NK-92 (cell line): ENCODE results near the gene OPN1SW.

Experiments
- DNase-seq: peaks from one replicate; lab custom pipeline; 2025; ENCODE audit not compliant: unreplicated experiment; lab: John Stamatoyannopoulos, UW

Gene OPN1SW, protein sequence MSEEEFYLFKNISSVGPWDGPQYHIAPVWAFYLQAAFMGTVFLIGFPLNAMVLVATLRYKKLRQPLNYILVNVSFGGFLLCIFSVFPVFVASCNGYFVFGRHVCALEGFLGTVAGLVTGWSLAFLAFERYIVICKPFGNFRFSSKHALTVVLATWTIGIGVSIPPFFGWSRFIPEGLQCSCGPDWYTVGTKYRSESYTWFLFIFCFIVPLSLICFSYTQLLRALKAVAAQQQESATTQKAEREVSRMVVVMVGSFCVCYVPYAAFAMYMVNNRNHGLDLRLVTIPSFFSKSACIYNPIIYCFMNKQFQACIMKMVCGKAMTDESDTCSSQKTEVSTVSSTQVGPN

DNA sequence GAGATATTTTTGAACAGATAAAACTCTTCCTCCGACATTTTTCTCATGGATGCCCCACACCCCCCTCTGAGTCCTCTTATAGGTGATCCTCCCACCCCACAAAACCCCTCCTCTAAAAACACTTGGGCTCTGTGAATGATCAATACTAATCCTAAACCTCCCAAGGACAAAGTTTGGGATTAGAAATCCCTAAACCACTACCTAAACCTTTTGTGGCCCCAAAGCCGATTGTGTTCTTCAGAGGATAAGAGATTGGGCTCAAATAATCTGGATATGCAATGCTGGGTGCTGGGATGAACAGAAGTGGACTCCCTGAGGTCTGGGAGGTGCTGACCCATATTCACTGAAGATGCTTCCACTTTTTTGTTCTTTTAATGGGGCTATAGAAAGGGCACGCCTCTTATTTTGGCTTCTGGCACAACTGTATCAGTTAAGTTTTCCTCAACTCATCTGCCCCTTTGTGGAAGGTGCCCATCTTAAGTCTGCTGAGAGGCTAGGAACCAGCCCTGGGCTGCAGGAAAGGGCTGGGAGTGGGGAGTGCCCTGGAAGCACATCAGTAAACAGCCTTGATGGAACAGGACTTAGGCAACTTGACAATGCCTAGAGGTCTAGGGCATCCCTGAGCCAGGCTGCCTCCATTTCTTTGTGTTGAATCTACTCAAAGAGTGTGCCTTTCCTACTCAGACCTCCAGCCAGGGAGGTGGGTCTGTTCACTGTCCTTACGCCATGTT is at the start of gene OPN1SW:
OPN1SW (minus strand) TSS at position 51 of the 731 bp plus-strand sequence; CDS start at position 38, 13 bp downstream.
- no peak for DNase-seq

DNA sequence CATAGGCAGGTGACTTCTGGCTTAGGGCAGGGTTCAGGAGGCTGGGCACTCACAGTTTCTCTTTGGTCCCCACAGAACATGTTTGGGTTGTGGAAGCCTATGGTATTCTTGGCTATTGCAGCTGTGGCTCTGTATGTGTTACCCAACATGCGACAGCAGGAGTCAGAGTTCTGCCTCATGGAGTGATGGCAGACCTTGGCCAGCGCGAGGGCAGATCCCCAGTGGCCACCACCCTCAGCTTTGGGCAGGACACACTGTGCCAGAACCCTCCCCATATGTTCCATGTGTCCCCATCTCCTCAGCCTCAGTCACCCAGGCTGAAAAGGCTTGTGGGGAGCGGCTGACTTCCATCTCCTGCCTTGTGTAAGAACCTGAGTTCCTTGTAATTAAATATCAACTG is 46.1 kb upstream of the OPN1SW start:
- DNase-seq = no peak

DNA sequence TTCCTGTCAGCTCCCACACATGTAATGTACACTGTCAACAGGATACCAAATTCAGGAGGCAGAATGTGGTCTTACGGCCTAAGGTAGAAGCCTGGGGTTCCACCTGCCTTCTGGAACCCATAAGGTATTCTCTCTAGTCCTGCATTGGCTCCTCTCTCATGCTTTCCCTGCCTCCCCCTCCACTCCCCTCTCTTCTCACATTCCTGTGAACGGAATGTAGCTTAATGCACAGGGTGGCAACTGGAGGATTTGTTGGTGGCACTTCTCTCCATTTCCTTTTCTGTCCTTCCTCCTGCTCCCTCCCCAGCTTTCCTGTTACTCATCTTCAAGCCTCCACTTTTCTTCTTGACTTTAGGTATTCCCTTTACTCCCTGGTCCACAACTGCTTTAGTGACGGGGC is 43.1 kb upstream of the OPN1SW start:
- DNase-seq = no peak

DNA sequence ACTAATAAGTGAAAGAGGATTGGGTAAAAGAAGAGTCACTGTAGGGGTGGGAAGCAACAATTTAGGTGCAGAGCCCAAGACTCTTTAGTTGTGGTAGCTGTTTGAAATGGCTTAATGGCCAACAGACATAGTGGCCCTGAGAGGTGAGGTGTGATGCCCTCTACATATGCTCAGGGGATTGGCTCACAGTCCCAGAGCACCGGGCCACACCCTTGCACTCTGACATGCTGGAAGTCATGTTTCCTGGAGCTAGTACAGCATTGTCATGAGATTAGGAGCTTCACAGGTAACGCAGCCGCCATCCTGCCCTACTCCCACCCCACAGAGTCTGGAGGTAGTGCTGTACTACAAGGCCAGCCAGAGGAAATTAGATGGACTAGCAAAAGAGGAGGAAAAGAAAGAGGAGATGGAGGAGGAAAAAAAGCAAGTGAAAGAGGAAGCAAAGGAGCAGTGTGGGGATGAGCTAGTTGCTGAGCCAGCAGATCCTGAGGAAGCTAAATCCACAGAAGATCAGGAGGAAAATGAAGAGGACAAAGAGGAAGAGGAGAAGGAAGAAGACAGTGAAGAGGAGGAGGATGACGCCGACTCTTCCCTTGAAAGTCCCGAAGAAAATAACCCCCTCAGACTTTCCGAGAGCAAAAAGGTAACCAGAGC is 39.8 kb upstream of the OPN1SW start:
- DNase-seq = no peak

DNA sequence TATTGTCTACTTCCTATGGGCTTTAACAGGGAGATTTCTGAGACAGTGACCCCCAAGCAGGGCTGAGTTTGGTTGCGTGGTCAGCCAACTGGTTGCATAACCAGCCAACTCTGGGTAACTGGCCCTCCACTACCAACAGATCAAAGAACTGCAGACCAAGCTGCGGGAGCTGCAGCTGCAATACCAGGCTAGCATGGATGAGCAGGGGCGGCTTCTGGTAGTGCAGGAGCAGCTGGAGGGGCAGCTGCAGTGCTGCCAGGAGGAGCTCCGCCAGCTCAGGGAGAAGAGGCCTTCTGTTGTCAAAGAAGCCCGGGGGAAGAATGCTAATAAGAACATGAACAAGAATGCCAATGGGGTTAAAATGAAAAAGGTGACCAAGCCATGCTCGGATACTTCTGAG is 38.9 kb upstream of the OPN1SW start:
- DNase-seq = no peak

DNA sequence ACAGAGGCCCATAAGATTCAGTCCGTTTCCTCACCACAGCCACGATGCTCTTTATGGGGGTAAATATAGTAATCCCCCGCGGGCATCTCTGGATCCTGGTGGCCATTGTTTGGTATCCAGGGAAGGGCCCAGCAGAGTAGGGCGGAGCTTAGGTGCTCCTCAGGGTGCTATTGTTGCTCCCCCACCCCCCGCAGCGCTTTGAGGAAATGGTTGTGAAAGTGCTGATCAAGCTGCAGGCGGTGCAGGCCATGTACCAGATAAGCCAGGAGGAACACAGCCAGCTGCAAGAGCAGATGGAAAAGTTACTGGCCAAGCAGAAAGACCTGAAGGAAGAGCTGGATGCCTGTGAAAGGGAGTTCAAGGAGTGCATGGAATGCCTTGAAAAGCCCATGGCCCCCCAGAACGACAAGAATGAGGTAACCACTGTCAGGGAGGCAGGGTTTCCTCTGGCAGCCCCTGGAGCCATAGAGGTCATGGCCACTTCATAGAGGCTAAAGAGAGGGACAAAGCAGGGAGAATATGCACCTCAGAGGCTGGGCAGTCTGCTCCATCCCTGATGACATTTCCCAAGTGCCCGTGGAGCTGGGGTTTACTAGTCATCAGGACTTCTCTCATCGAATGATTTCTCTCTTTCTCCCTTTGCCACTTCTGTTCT is 37.0 kb upstream of the OPN1SW start:
- no peak for DNase-seq

DNA sequence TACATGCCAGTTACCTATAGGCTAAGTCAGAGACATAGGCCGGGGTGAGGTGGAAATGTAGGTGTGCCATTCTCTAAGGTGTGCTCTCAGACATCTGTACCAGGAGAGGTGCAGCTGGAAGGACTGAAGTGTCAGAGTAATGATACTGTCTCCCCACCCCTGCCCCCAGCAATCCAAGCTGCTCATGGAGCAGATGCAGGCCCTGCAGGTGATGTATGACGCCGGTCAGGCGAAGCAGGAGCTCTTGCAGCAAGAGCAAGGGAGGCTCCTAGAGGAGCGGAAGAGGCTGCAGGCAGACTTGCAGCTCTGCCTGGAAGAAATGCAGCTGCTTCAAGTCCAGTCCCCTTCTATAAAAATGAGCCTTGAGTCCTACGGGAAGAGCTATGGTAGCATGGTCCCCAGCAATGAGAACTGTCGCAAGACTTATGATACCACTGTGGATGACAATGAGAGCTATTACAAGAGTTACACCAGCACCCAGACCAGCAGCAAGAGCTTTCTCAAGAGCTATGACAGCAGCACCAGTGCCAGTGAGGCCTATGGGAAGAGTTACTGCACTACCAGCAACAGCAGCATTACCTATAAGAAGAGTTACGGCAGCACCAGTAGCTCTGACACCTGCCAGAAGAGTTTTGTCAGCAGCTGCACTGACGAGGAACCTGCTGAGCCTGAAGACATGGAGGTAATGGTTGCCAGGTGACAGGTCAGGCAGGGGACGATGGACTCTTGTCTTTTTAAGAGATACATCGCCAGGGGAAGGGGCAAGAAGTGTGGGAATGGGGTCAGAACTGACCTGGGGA is 36.2 kb upstream of the OPN1SW start:
- no peak for DNase-seq

DNA sequence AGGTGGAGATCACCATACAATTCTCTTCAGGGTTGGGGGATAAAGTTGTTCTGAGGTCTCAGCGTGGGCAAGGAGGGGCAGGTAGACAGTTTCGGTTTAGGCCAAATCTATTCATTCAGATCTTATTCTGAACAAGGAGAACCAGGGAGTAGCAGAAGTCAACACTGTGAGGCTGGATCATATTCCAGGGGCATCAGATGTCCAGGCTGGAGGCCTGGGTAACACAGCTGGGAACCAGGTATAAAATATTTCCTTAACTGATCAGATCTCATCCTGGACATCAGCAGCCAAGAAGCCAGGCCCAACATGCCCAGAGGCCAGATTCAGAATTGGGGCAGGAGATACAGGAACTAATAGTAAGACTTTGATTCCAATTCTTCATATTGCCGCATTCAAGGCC is 35.4 kb upstream of the OPN1SW start:
- DNase-seq = no peak

DNA sequence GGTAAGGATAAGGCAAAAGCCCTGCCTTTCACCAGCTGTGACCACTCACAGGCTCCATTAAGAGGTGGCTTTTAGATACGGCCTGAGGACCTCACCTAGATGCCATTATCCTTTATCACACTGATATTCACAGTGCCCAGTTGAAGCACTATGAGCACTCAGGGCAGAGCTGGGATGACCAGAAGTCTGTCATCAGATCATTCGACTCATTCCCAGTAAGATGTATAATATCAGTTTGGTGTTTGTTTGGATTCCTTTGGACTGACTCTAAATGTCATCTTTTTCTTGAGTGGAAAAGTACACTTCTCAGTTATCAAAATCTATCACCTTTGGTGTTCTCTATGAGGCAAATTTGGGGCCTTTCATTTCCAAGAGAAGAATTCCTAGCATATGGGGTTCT is 34.9 kb upstream of the OPN1SW start:
- DNase-seq = no peak

DNA sequence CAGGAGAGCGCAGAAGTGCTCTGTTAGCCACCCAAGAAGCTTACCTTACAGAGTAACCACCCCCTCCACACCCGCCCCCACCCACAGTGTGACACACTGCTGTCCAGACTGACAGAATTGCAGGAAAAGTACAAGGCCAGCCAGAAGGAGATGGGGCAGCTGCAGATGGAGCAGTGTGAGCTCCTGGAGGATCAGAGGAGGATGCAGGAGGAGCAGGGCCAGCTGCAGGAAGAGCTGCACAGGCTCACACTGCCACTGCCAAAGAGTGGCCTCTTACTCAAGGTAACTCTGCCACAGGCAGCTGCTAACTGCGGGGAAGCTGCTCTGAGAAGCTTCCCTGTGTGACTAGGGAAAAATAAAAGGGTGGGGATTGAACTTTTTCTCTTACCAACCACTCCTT is 33.8 kb upstream of the OPN1SW start:
- DNase-seq = no peak

DNA sequence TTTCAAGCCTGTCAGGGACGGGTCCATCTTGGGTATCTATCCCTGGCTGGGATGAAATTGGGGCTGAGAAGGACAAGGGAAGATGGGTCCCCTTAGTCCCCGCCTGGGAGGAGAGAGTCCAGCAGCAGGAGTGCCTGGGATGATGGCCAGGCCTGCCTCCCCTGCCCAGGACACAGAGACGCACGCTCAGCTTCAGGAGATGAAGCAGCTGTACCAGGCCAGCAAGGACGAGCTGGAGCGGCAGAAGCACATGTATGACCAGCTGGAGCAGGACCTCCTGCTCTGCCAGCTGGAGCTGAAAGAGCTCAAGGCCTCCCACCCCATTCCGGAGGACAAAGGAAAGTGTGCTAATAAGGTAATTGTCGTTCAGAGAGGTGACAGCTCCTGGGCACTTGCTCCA is 31.6 kb upstream of the OPN1SW start:
- DNase-seq = no peak

DNA sequence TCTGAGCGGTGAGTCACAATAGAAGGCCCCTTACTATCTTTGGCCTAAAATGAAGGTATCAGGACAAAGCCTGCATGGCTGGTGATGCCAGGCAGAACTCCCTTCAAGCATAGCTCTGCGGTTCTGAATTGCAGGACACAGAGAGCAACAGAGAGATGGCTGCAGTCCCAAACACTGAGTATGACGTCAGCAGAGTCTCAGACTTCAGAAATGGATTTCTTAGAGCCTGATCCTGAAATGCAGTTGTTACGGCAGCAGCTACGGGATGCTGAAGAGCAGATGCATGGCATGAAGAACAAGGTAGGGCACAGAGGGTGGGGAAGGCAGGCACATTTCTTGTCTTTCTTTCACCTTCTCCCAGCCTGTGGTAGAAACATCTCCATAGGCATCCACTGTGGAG is 29.6 kb upstream of the OPN1SW start:
- no peak for DNase-seq

DNA sequence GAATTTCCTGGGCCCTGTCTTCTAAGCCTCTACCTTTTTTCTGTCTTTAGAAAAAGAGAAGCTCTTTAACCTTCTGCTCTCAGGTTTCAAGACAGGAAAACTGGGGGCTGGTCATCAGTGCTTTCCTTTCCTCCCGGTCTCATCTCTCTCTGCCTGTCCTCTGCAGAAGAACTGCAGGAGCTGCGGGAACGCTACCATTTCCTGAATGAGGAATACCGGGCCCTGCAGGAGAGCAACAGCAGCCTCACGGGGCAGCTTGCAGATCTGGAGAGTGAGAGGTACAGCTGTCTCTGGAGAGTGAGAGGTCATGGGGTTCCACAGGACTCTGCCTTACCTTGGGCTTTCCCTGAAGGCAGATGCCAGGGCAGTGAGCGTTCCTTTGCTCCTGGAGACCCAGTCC is 28.9 kb upstream of the OPN1SW start:
- DNase-seq = no peak

DNA sequence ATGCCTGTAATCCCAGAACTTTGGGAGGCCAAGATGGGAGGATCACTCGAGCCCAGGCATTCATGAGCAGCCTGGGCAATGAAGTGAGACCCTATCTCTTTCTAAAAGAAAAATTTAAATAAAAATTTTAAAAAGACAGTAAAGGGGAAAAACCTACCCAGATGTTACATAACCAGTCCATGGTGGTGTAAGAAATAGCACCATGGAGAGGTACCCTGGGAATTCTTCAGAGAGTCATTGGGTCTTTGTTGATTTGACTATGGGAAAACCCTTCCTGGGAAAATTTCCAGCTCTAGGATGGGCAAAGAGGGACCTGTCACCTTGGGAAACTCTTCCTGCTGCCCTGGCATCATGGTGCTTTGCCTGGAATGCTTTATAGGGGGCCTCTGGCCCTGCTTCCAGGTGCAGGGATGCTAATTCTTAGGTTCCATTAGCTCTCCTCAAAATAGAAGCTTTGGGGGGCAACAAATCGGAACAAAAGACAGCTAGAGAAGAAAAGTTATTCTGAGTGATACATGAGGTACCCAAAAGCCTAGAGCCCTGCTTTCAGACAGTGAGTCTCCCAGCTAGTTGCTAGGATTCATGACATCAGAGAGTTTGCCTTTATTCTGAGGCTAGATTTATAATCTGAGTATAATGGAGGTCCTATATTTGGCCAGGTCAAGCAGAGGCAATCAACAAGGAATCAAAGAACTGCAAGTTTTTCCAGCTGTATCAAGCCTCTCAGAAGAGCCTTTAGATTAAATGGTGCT is 26.2 kb upstream of the OPN1SW start:
- DNase-seq = no peak

DNA sequence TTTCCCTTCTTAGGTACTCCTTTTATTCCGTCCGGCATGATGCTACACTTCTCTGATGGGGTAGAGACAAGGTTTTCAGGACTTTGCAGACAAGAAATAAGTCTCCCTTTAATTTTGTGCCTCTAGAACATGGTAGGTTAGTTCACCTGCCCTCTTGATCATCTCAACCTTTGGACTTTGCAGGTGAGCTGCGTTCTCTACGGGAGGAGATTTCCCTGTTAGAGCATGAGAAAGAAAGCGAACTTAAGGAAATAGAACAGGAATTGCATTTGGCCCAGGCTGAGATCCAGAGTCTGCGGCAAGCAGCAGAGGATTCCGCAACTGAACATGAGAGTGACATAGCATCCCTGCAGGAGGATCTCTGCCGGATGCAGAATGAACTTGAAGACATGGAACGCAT is 25.4 kb upstream of the OPN1SW start:
- no peak for DNase-seq

DNA sequence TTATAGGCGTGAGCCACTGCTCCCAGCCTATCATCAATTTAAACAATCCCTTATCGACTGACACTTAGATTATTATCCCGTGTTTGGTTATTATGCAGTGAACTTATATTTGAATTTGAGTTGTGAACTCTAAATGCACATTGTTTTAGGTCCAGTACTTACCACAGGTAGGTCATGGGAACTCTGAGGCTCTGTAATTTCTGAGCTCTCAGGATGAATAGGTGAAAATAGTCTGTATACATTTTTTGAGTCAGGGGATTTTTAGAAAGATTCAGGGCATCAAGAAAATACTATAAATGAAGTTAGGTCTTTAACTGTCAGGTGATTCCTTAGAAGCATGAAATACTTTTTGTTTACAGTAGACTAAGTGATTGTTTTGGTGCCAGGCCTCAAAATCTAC is 25.0 kb upstream of the OPN1SW start:
- DNase-seq = no peak

DNA sequence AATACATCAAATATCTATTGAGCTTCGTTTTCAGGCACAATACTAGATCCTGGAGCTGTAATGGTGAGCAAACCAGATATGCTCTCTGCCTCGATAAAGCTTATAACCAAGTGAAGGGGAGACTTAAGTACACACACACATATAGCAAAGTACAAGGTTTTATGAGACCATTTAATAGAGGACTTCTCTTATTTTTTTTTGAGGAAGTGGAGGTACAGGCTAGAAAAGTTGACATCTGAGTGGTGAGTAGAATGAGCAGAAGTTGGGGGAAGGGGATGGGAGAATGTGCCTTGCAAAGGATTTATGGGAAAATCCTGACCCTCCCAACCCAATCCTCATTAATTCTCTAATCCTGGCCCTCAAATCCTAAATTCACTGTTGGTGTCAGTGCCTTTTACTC is 23.9 kb upstream of the OPN1SW start:
- no peak for DNase-seq

DNA sequence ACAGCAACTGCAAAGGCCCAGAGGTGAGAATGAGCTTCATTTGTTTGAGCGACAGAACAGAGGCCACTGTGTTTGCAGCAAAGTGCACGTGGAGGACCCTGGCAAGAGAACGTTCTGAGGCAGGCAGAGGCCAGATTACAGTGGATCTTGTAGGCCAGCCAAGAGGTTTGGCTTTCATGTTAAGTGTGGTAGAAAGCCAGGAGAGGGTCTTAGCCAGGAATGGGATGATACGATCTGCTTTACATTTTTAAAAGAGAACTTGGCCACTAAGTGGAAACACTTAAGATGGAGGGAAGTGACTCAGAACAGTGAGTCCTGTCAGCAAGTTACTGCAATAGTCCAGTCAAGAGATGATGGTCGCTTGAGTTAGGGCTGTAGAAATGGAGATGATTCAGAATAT is 20.7 kb upstream of the OPN1SW start:
- no peak for DNase-seq

DNA sequence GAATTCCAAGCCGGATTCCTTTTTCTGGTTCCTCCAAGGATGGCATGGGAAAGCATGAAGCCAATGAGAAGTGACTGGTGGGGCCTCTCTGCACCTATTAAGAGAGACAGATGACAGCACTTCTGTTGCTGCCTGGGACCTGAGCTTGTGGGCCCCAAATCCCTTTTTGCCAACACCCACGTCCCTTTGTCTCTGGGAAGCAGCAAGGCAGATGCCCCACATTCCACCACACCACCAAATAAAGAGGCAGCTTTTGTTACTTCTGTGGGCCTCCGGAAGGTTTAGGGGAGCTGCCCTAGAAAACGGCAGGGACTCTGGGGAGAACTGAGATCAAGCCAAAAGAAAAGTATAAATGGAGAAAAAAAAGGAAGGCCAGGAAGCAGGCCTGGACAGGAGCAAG is 19.5 kb upstream of the OPN1SW start:
- DNase-seq = no peak

DNA sequence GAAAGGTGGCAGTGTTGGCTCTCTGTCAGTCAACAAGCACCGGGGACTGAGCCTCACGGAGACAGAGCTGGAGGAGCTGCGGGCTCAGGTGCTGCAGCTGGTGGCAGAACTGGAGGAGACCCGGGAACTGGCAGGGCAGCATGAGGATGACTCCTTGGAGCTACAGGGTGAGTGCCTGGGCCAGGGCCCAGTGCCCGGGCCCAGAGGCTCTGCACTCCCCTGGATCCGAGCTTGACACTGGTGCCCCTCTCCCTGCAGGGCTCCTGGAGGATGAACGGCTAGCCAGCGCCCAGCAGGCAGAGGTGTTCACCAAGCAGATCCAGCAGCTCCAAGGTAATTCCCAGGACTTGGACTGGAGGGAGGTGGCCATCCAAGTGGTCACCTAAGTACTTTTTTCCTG is 18.8 kb upstream of the OPN1SW start:
- DNase-seq = no peak
